AG04450 (cell line): ENCODE measurements around the gene ADAM19. TPM values are rescaled to one million over a fixed set of nuclear protein-coding genes. Genes with fewer than 3 reads are reported as not detected.

Source experiments
- CTCF ChIA-PET: fragments of 300-600, 350-600 bp; formaldehyde crosslinking; extraction: SDS; loops from one replicate; lab custom pipeline; 2022; ENCODE audit warnings: antibody characterized with exemption, inconsistent platforms; lab: Charles Lee
- POLR2A ChIA-PET: fragments of 350-600 bp; formaldehyde crosslinking; extraction: SDS; loops from one replicate; lab custom pipeline; 2021; ENCODE audit warnings: antibody characterized with exemption, inconsistent platforms; lab: Yijun Ruan, JAX
- DNase-seq: peaks from one replicate; pipeline ENCODE4 v3.0.0-alpha.2; 2011; ENCODE audit warnings: low read depth, low spot score
- H3K27ac ChIP-seq: one replicate; pipeline ENCODE4 v1.5.1; 2012; ENCODE audit warnings: low read depth, low read length, control low read depth
- H3K27me3 ChIP-seq: one replicate; pipeline ENCODE4 v1.6.0; 2012; ENCODE audit warnings: low read length; ENCODE audit not compliant: control insufficient read depth, insufficient read depth
- H3K4me3 ChIP-seq: 2 replicates; pipeline ENCODE4 v1.5.1; 2011; ENCODE audit warnings: mild to moderate bottlenecking, low read depth, low read length, control low read depth
- H3K9me3 ChIP-seq: 2 replicates; pipeline ENCODE4 v1.5.1; 2012; ENCODE audit warnings: low read length; ENCODE audit not compliant: control insufficient read depth, insufficient read depth
- CTCF ChIP-seq: IDR thresholded peaks from 2 replicates; pipeline ENCODE4 v1.5.1; 2011; ENCODE audit warnings: low read depth, low read length, control low read depth, inconsistent platforms
- polyA plus RNA-seq: library from polyadenylated mRNA; depleted of rRNA; stranded (reverse); fragments of >200 nt; gene quantifications from 2 replicates; pipeline ENCODE4 v1.2.3, GENCODE V29; 2011

Gene ADAM19
- polyA plus RNA-seq, 1 experiment, result 44.7 TPM

DNA sequence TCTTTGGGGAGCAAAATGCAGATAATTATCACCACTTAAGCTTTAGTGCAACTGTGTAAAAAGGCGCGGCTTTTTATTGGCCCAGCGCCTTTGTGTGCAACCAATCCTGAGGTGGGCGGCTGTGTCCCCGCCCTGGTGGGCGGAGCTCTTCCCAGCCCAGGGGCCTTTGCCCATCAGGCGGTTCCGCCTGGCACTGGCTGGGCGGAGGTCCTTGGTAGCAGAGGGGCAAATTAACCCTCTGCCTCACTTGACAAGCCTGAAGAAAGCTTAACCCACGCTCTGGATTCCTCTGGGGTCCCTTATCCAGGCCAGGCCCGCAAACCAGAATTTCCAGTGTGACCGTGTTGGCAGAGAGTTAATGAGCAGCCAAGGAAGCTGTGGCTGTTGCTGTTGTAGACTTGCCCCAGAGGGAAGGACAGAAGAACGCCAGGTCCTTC is 128.4 kb downstream of the ADAM19 start:
- Histone ChIP-seq H3K4me3 (no peak overlapping the region), H3K27me3 (no peaks in the 10 kb centered on the region), H3K27ac (no peak overlapping the region), H3K9me3 (no peaks in the 10 kb centered on the region; the same call in 1 of the 2 replicates)
- TF ChIP-seq CTCF, result no peak
- DNase-seq, result no peak
- POLR2A ChIA-PET, result no interaction called here
- CTCF ChIA-PET, result interaction anchor here (1.2 to 2.7 kb wide), 4 partner anchors 15 to 296 kb away, joined by 3 to 8 read pairs (median 6); partner anchors contain the start of gene LSM11

GRCh38 chr5:157446412-157446935 is 129.1 kb downstream of the ADAM19 start:
- TF ChIP-seq CTCF, result no peak
- POLR2A ChIA-PET, result no interaction called here

GRCh38 chr5:157445745-157446411 is 129.7 kb downstream of the ADAM19 start:
- no peak for TF ChIP-seq CTCF
- POLR2A ChIA-PET, result no interaction called here
- H3K27me3 ChIP-seq, result no peaks in the 10 kb centered on the region
- DNase-seq, result no peak
- H3K9me3 ChIP-seq, result no peaks in the 10 kb centered on the region; the same call in 1 of the 2 replicates
- H3K4me3 ChIP-seq, result no peak overlapping the region
- CTCF ChIA-PET, result interaction anchor here (1.3 to 2.7 kb wide), 3 partner anchors 14 to 298 kb away, joined by 3 to 8 read pairs (median 7); partner anchors contain the start of gene LSM11
- H3K27ac ChIP-seq, result no peak overlapping the region

More at GRCh38 chr5:157446412-157446935, 129.1 kb downstream of the ADAM19 start:
- no peak overlapping the region for H3K4me3 ChIP-seq
- CTCF ChIA-PET, result interaction anchor here (1.2 to 2.7 kb wide), 5 partner anchors 14 to 297 kb away, joined by 3 to 8 read pairs (median 6); partner anchors contain the start of gene LSM11
- H3K27me3 ChIP-seq, result no peaks in the 10 kb centered on the region
- DNase-seq, result no peak
- no peak overlapping the region for H3K27ac ChIP-seq
- no peaks in the 10 kb centered on the region; the same call in 1 of the 2 replicates for H3K9me3 ChIP-seq

GRCh38 chr5:157444224-157444623 is 131.4 kb downstream of the ADAM19 start:
- TF ChIP-seq CTCF, result no peak
- no peak for DNase-seq
- H3K4me3 ChIP-seq, result no peak overlapping the region
- ChIA-PET CTCF (interaction anchor here (0.8 to 2.7 kb wide), 2 partner anchors 12 to 299 kb away, joined by 3 to 7 read pairs; no protein-coding TSS in a partner anchor), POLR2A (no interaction called here)
- H3K27me3 ChIP-seq, result no peaks in the 10 kb centered on the region
- H3K9me3 ChIP-seq, result no peaks in the 10 kb centered on the region; the same call in 1 of the 2 replicates
- no peak overlapping the region for H3K27ac ChIP-seq

DNA sequence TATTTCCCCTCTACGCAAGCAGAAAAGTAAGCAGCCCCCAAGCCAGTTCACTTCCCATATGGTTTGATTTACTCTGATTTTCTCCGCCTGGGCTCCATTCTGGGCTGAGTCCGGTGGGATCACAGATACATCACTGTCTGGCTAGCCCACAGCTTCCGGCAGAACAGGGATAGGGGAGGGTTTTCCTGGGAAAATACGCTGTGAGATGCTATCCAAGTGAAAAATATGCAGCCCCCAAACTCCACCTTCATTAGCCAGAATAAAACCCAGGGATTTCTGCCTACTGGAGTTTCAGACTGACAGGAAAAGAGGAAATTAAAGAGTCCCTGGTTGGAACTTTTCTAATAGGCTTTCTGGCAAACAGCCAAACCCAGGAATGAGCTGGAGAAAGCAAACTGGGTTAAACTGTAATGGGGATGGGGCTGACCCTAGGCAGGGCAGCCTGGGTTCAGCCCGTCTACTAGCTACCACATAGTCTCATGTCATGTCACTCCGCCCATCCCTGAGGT is 132.5 kb downstream of the ADAM19 start:
- ChIA-PET CTCF (no interaction called here), POLR2A (no interaction called here)
- H3K4me3 ChIP-seq, result no peak overlapping the region
- no peaks in the 10 kb centered on the region; the same call in 1 of the 2 replicates for H3K9me3 ChIP-seq
- no peak overlapping the region for H3K27ac ChIP-seq
- no peak for DNase-seq
- no peaks in the 10 kb centered on the region for H3K27me3 ChIP-seq
- TF ChIP-seq CTCF, result no peak
